Measurements from ENCODE around the gene ITPKC.
"Not testable (repeated sequence)": the region's sequence is repeated elsewhere in the genome, so short reads cannot be mapped to it uniquely, and the experiment has no call there.

The ITPKC gene

GRCh38 chr19:40775632-40776022, 58.7 kb downstream of the ITPKC start:
- no peak overlapping the region for H3K27ac ChIP-seq (ENCODE audit: low read depth, low read length)
- H3K36me3 ChIP-seq (ENCODE audit: insufficient read depth, low read length), result no peaks in the 10 kb centered on the region
- no peaks in the 10 kb centered on the region for H3K9me3 ChIP-seq (ENCODE audit: insufficient read depth, low read depth, low read length)
- 88% methylated on average over 7 of the region's 10 CpGs for WGBS
- no peaks in the 10 kb centered on the region for H3K27me3 ChIP-seq (ENCODE audit: insufficient read depth, low read length)
- peaks cover 6% of the 10 kb centered on the region; the same call in 1 of the 2 replicates for H3K4me1 ChIP-seq (ENCODE audit: insufficient read depth, low read length)
- no peak overlapping the region for H3K9ac ChIP-seq (ENCODE audit: low read depth, low read length)
- H3K4me3 ChIP-seq (ENCODE audit: low read length), result no peak overlapping the region

- Histone ChIP-seq H3K27me3 (ENCODE audit: insufficient read depth, low read length) (no peaks in the 10 kb centered on the region), H3K36me3 (ENCODE audit: insufficient read depth, low read length) (no peaks in the 10 kb centered on the region), H3K9ac (ENCODE audit: low read depth, low read length) (no peak overlapping the region), H3K4me1 (ENCODE audit: insufficient read depth, low read length) (peaks cover 6% of the 10 kb centered on the region; the same call in 1 of the 2 replicates), H3K4me3 (ENCODE audit: low read length) (no peak overlapping the region), H3K9me3 (ENCODE audit: insufficient read depth, low read depth, low read length) (no peaks in the 10 kb centered on the region), H3K27ac (ENCODE audit: low read depth, low read length) (no peak overlapping the region)
- 74% methylated on average over 6 of the region's 7 CpGs for WGBS
Measured at GRCh38 chr19:40776364-40776763, 59.5 kb downstream of the ITPKC start.

- 20% methylated on average over 13 of the region's 13 CpGs for WGBS
- H3K4me3 ChIP-seq (ENCODE audit: low read length), result peak overlapping the region; percentile 79
- no peaks in the 10 kb centered on the region for H3K9me3 ChIP-seq (ENCODE audit: insufficient read depth, low read depth, low read length)
- peak overlapping the region; percentile 100 for H3K27ac ChIP-seq (ENCODE audit: low read depth, low read length)
- no peaks in the 10 kb centered on the region for H3K27me3 ChIP-seq (ENCODE audit: insufficient read depth, low read length)
- peak overlapping the region; percentile 94 for H3K9ac ChIP-seq (ENCODE audit: low read depth, low read length)
- H3K36me3 ChIP-seq (ENCODE audit: insufficient read depth, low read length), result no peaks in the 10 kb centered on the region
- peaks cover 6% of the 10 kb centered on the region; the same call in 1 of the 2 replicates for H3K4me1 ChIP-seq (ENCODE audit: insufficient read depth, low read length)
Measured at GRCh38 chr19:40776932-40777644, 60.2 kb downstream of the ITPKC start.

GRCh38 chr19:40777645-40777936, 60.7 kb downstream of the ITPKC start:
- peaks cover 6% of the 10 kb centered on the region; the same call in 1 of the 2 replicates for H3K4me1 ChIP-seq (ENCODE audit: insufficient read depth, low read length)
- H3K27ac ChIP-seq (ENCODE audit: low read depth, low read length), result peak overlapping the region; percentile 100
- no peaks in the 10 kb centered on the region for H3K36me3 ChIP-seq (ENCODE audit: insufficient read depth, low read length)
- H3K27me3 ChIP-seq (ENCODE audit: insufficient read depth, low read length), result no peaks in the 10 kb centered on the region
- under 1% methylated on average over 10 of the region's 10 CpGs for WGBS
- no peaks in the 10 kb centered on the region for H3K9me3 ChIP-seq (ENCODE audit: insufficient read depth, low read depth, low read length)
- peak overlapping the region; percentile 79 for H3K4me3 ChIP-seq (ENCODE audit: low read length)
- peak overlapping the region; percentile 94 for H3K9ac ChIP-seq (ENCODE audit: low read depth, low read length)

GRCh38 chr19:40777937-40778705, 61.2 kb downstream of the ITPKC start, which contains the start of gene RAB4B:
Gene RAB4B (plus strand): TSS chr19:40778247. CDS start chr19:40778376, 129 bp downstream.
- Histone ChIP-seq H3K27me3 (ENCODE audit: insufficient read depth, low read length) (no peaks in the 10 kb centered on the region), H3K36me3 (ENCODE audit: insufficient read depth, low read length) (no peaks in the 10 kb centered on the region), H3K4me1 (ENCODE audit: insufficient read depth, low read length) (peaks cover 6% of the 10 kb centered on the region; the same call in 1 of the 2 replicates), H3K9me3 (ENCODE audit: insufficient read depth, low read depth, low read length) (no peaks in the 10 kb centered on the region), H3K4me3 (ENCODE audit: low read length) (peak within 1 kb of the TSS; percentile 79), H3K9ac (ENCODE audit: low read depth, low read length) (peak within 1 kb of the TSS; percentile 94), H3K27ac (ENCODE audit: low read depth, low read length) (peak within 1 kb of the TSS; percentile 100)
- under 1% methylated on average over 56 of the region's 56 CpGs for WGBS

GRCh38 chr19:40778706-40779284, 61.9 kb downstream of the ITPKC start:
- H3K9me3 ChIP-seq (ENCODE audit: insufficient read depth, low read depth, low read length), result no peaks in the 10 kb centered on the region
- peaks cover 6% of the 10 kb centered on the region; the same call in 1 of the 2 replicates for H3K4me1 ChIP-seq (ENCODE audit: insufficient read depth, low read length)
- H3K9ac ChIP-seq (ENCODE audit: low read depth, low read length), result peak overlapping the region; percentile 46; the same call in 1 of the 2 replicates
- no peaks in the 10 kb centered on the region for H3K27me3 ChIP-seq (ENCODE audit: insufficient read depth, low read length)
- H3K4me3 ChIP-seq (ENCODE audit: low read length), result peak overlapping the region; percentile 79
- WGBS, result 3% methylated on average over 7 of the region's 7 CpGs
- H3K27ac ChIP-seq (ENCODE audit: low read depth, low read length), result peak overlapping the region; percentile 92
- H3K36me3 ChIP-seq (ENCODE audit: insufficient read depth, low read length), result no peaks in the 10 kb centered on the region

GRCh38 chr19:40780582-40780981, 63.7 kb downstream of the ITPKC start:
- Histone ChIP-seq H3K9ac (ENCODE audit: low read depth, low read length) (no peak overlapping the region), H3K27me3 (ENCODE audit: insufficient read depth, low read length) (no peaks in the 10 kb centered on the region), H3K4me3 (ENCODE audit: low read length) (no peak overlapping the region), H3K9me3 (ENCODE audit: insufficient read depth, low read depth, low read length) (no peaks in the 10 kb centered on the region), H3K4me1 (ENCODE audit: insufficient read depth, low read length) (peaks cover 6% of the 10 kb centered on the region; the same call in 1 of the 2 replicates), H3K27ac (ENCODE audit: low read depth, low read length) (no peak overlapping the region), H3K36me3 (ENCODE audit: insufficient read depth, low read length) (no peaks in the 10 kb centered on the region)
- 93% methylated on average over 5 of the region's 5 CpGs for WGBS

- Histone ChIP-seq H3K9ac (ENCODE audit: low read depth, low read length) (no peak overlapping the region), H3K27ac (ENCODE audit: low read depth, low read length) (no peak overlapping the region)
- 93% methylated on average over 5 of the region's 7 CpGs for WGBS
Measured at GRCh38 chr19:40781140-40781539, 64.2 kb downstream of the ITPKC start.

GRCh38 chr19:40783711-40784110, 66.8 kb downstream of the ITPKC start:
- Histone ChIP-seq H3K4me3 (ENCODE audit: low read length) (no peak overlapping the region), H3K9ac (ENCODE audit: low read depth, low read length) (no peak overlapping the region), H3K36me3 (ENCODE audit: insufficient read depth, low read length) (no peaks in the 10 kb centered on the region), H3K9me3 (ENCODE audit: insufficient read depth, low read depth, low read length) (no peaks in the 10 kb centered on the region), H3K27me3 (ENCODE audit: insufficient read depth, low read length) (no peaks in the 10 kb centered on the region), H3K27ac (ENCODE audit: low read depth, low read length) (no peak overlapping the region), H3K4me1 (ENCODE audit: insufficient read depth, low read length) (peaks cover 3% of the 10 kb centered on the region; the same call in 1 of the 2 replicates)
- 96% methylated on average over 12 of the region's 14 CpGs for WGBS

More at GRCh38 chr19:40781140-40781539, 64.2 kb downstream of the ITPKC start:
- H3K9me3 ChIP-seq (ENCODE audit: insufficient read depth, low read depth, low read length), result no peaks in the 10 kb centered on the region
- H3K4me3 ChIP-seq (ENCODE audit: low read length), result no peak overlapping the region
- H3K36me3 ChIP-seq (ENCODE audit: insufficient read depth, low read length), result no peaks in the 10 kb centered on the region
- H3K4me1 ChIP-seq (ENCODE audit: insufficient read depth, low read length), result peaks cover 6% of the 10 kb centered on the region; the same call in 1 of the 2 replicates
- no peaks in the 10 kb centered on the region for H3K27me3 ChIP-seq (ENCODE audit: insufficient read depth, low read length)

GRCh38 chr19:40784146-40784545, 67.2 kb downstream of the ITPKC start:
- H3K9me3 ChIP-seq (ENCODE audit: insufficient read depth, low read depth, low read length); H3K27ac ChIP-seq (ENCODE audit: low read depth, low read length); H3K27me3 ChIP-seq (ENCODE audit: insufficient read depth, low read length); H3K4me1 ChIP-seq (ENCODE audit: insufficient read depth, low read length); H3K36me3 ChIP-seq (ENCODE audit: insufficient read depth, low read length); H3K9ac ChIP-seq (ENCODE audit: low read depth, low read length); H3K4me3 ChIP-seq (ENCODE audit: low read length): not testable (repeated sequence)
- whole genome bisulfite sequencing, result 89% methylated on average over 2 of the region's 2 CpGs

- WGBS, result 94% methylated on average over 1 of the region's 1 CpG
- no peak overlapping the region for H3K4me3 ChIP-seq (ENCODE audit: low read length)
Measured at GRCh38 chr19:40785526-40785925, 68.6 kb downstream of the ITPKC start.

More at GRCh38 chr19:40785526-40785925, 68.6 kb downstream of the ITPKC start:
- Histone ChIP-seq H3K36me3 (ENCODE audit: insufficient read depth, low read length) (no peaks in the 10 kb centered on the region), H3K4me1 (ENCODE audit: insufficient read depth, low read length) (no peaks in the 10 kb centered on the region), H3K9ac (ENCODE audit: low read depth, low read length) (no peak overlapping the region), H3K9me3 (ENCODE audit: insufficient read depth, low read depth, low read length) (no peaks in the 10 kb centered on the region), H3K27ac (ENCODE audit: low read depth, low read length) (no peak overlapping the region), H3K27me3 (ENCODE audit: insufficient read depth, low read length) (no peaks in the 10 kb centered on the region)

Measured in HUES64 (cell line).